CD8-positive, alpha-beta memory T cell (primary cell): ENCODE measurements around the gene ASAH2. TPM values are rescaled to one million over a fixed set of nuclear protein-coding genes. Genes with fewer than 3 reads are reported as not detected.

Source experiments
- CTCF ChIA-PET: fragments of 350-600 bp; sonication (Branson Sonifier 250); formaldehyde crosslinking; loops from one replicate; lab custom pipeline; 2021; ENCODE audit warnings: antibody characterized with exemption; lab: Charles Lee
- POLR2A ChIA-PET: fragments of 350-600 bp; sonication (Branson Sonifier 250); formaldehyde crosslinking; loops from one replicate; lab custom pipeline; 2021; ENCODE audit warnings: antibody characterized with exemption; lab: Charles Lee
- DNase-seq, 5 donors: peaks; one replicate each; pipeline versions ENCODE4 v3.0.0 to v3.0.0-alpha.2; 2020 to 2022; ENCODE audit warnings: mixed read lengths in 1 of 5
- H3K27ac ChIP-seq: one replicate; pipeline ENCODE4 v1.7.0; 2013; ENCODE audit warnings: low read depth, mild to moderate bottlenecking, low read length, moderate library complexity
- H3K27me3 ChIP-seq: 2 replicates; pipeline ENCODE4 v1.7.0; 2013; ENCODE audit warnings: low read length, mild to moderate bottlenecking; ENCODE audit not compliant: insufficient read depth, poor library complexity, severe bottlenecking
- H3K36me3 ChIP-seq: 2 replicates; pipeline ENCODE4 v1.7.0; 2013; ENCODE audit warnings: mild to moderate bottlenecking, low read length, moderate library complexity; ENCODE audit not compliant: insufficient read depth
- H3K4me1 ChIP-seq: 2 replicates; pipeline ENCODE4 v1.7.0; 2013; ENCODE audit warnings: mild to moderate bottlenecking, low read length, moderate library complexity; ENCODE audit not compliant: insufficient read depth
- H3K4me3 ChIP-seq: 2 replicates; pipeline ENCODE4 v1.7.0; 2013; ENCODE audit warnings: mild to moderate bottlenecking, low read length
- H3K9me3 ChIP-seq: 2 replicates; pipeline ENCODE4 v1.7.0; 2013; ENCODE audit warnings: mild to moderate bottlenecking, low read length
- H3K27ac Mint-ChIP-seq, 8 donors: one replicate each; pipeline ENCODE4 v1.8.0; 2020 to 2021; ENCODE audit warnings: mixed read lengths in 8 of 8, mild to moderate bottlenecking in 6 of 8, inconsistent platforms in 3 of 8, moderate library complexity in 3 of 8
- H3K27me3 Mint-ChIP-seq, 2 donors: one replicate each; pipeline ENCODE4 v1.8.0; 2020 to 2021; ENCODE audit warnings: mixed read lengths in 2 of 2, mild to moderate bottlenecking in 1 of 2, moderate library complexity in 1 of 2
- H3K36me3 Mint-ChIP-seq, 3 donors: one replicate each; pipeline ENCODE4 v1.8.0; 2020 to 2021; ENCODE audit warnings: mixed read lengths in 3 of 3, inconsistent platforms in 1 of 3, mild to moderate bottlenecking in 1 of 3
- H3K4me1 Mint-ChIP-seq, 3 donors: one replicate each; pipeline ENCODE4 v1.8.0; 2020 to 2021; ENCODE audit warnings: mixed read lengths in 3 of 3, inconsistent platforms in 1 of 3, mild to moderate bottlenecking in 1 of 3
- H3K4me3 Mint-ChIP-seq, 7 donors: one replicate each; pipeline ENCODE4 v1.8.0; 2020 to 2021; ENCODE audit warnings: mixed read lengths in 7 of 7, mild to moderate bottlenecking in 6 of 7, moderate library complexity in 4 of 7, inconsistent platforms in 2 of 7
- H3K9me3 Mint-ChIP-seq, 5 donors: one replicate each; pipeline ENCODE4 v1.8.0; 2020 to 2022; ENCODE audit warnings: mixed read lengths in 5 of 5, mild to moderate bottlenecking in 3 of 5, moderate library complexity in 2 of 5, inconsistent platforms in 1 of 5
- polyA plus RNA-seq: library from polyadenylated mRNA; unstranded; fragments of 300-500 nt; fragmentation: Illumina TruSeq; gene quantifications from one replicate; pipeline ENCODE4 v1.2.3, GENCODE V29; 2021
- total RNA-seq, 2 experiments: library from RNA; stranded (reverse); gene quantifications; one replicate each; pipeline ENCODE4 v1.2.3, GENCODE V29; 2021

Gene ASAH2
- 1 to 10 TPM; 3.2 to 5.4 TPM for total RNA-seq
- 0.94 TPM for polyA plus RNA-seq

- POLR2A ChIA-PET = no interaction called here
- Histone ChIP-seq H3K4me3 (no peak within 1 kb of the TSS), H3K9me3 (no peaks in the 10 kb centered on the region), H3K36me3 (no peaks in the 10 kb centered on the region), H3K27ac (no peak within 1 kb of the TSS), H3K4me1 (no peaks in the 10 kb centered on the region), H3K27me3 (no peaks in the 10 kb centered on the region)
- H3K4me3 Mint-ChIP-seq = no peak within 1 kb of the TSS
- peaks cover 17 to 48% of the 10 kb centered on the region in 2 donors for H3K27me3 Mint-ChIP-seq
- H3K9me3 Mint-ChIP-seq = no peaks in the 10 kb centered on the region
- no peak within 1 kb of the TSS for H3K27ac Mint-ChIP-seq
- CTCF ChIA-PET = no interaction called here
- no peaks in the 10 kb centered on the region for H3K4me1 Mint-ChIP-seq
- no peak for DNase-seq
- no peaks in the 10 kb centered on the region for H3K36me3 Mint-ChIP-seq
These were observed at the start of gene ASAH2 for GRCh38 chr10:50251394-50251793. TSS of gene ASAH2 (minus strand) at chr10:50251516. CDS start at chr10:50248610, 2,906 bp downstream.

GRCh38 chr10:50299948-50300669 lies 48.8 kb upstream of the ASAH2 start:
- no peak overlapping the region for H3K27ac Mint-ChIP-seq
- CTCF ChIA-PET = interaction anchor here (1.2 kb wide), 1 partner anchor 25 kb away, joined by 3 read pairs; no protein-coding TSS in a partner anchor

GRCh38 chr10:50295367-50295766 lies 44.1 kb upstream of the ASAH2 start:
- DNase-seq = no peak
- peaks cover 2 to 7% (median 6%) of the 10 kb centered on the region in 5 donors for H3K9me3 Mint-ChIP-seq
- peaks cover 2 to 13% (median 3%) of the 10 kb centered on the region in 3 donors for H3K36me3 Mint-ChIP-seq
- no peaks in the 10 kb centered on the region for H3K27me3 Mint-ChIP-seq
- H3K27me3 ChIP-seq = no peaks in the 10 kb centered on the region
- H3K9me3 ChIP-seq = no peaks in the 10 kb centered on the region
- no peak overlapping the region for H3K4me3 ChIP-seq
- H3K36me3 ChIP-seq = no peaks in the 10 kb centered on the region
- no peaks in the 10 kb centered on the region for H3K4me1 ChIP-seq
- CTCF ChIA-PET = no interaction called here
- H3K4me3 Mint-ChIP-seq = no peak overlapping the region
- no peak overlapping the region for H3K27ac ChIP-seq
- H3K27ac Mint-ChIP-seq = no peak overlapping the region
- POLR2A ChIA-PET = no interaction called here
- H3K4me1 Mint-ChIP-seq = no peaks in the 10 kb centered on the region

More at GRCh38 chr10:50299948-50300669, 48.8 kb upstream of the ASAH2 start:
- no peak for DNase-seq
- H3K4me1 Mint-ChIP-seq = peaks cover 1 to 5% (median 2%) of the 10 kb centered on the region in 3 donors
- Histone ChIP-seq H3K4me3 (no peak overlapping the region), H3K27me3 (no peaks in the 10 kb centered on the region), H3K9me3 (no peaks in the 10 kb centered on the region), H3K4me1 (no peaks in the 10 kb centered on the region), H3K36me3 (no peaks in the 10 kb centered on the region), H3K27ac (no peak overlapping the region)
- H3K27me3 Mint-ChIP-seq = no peaks in the 10 kb centered on the region
- no peak overlapping the region for H3K4me3 Mint-ChIP-seq
- POLR2A ChIA-PET = no interaction called here
- peaks cover 3 to 13% (median 7%) of the 10 kb centered on the region in 3 donors for H3K36me3 Mint-ChIP-seq
- H3K9me3 Mint-ChIP-seq = peaks cover 2 to 7% (median 5%) of the 10 kb centered on the region in 5 donors

GRCh38 chr10:50294582-50294981 lies 43.3 kb upstream of the ASAH2 start:
- ChIA-PET CTCF (no interaction called here), POLR2A (no interaction called here)
- Mint-ChIP-seq H3K27me3 (no peaks in the 10 kb centered on the region), H3K27ac (no peak overlapping the region), H3K9me3 (peaks cover 2 to 7% (median 6%) of the 10 kb centered on the region in 5 donors), H3K4me1 (no peaks in the 10 kb centered on the region), H3K4me3 (no peak overlapping the region), H3K36me3 (peaks cover 2 to 13% (median 3%) of the 10 kb centered on the region in 3 donors)
- Histone ChIP-seq H3K4me3 (no peak overlapping the region), H3K36me3 (no peaks in the 10 kb centered on the region), H3K27me3 (no peaks in the 10 kb centered on the region), H3K9me3 (no peaks in the 10 kb centered on the region), H3K4me1 (no peaks in the 10 kb centered on the region), H3K27ac (no peak overlapping the region)
- DNase-seq = no peak

GRCh38 chr10:50293513-50294313 lies 42.4 kb upstream of the ASAH2 start:
- no peaks in the 10 kb centered on the region for H3K27me3 Mint-ChIP-seq
- ChIA-PET CTCF (no interaction called here), POLR2A (no interaction called here)
- H3K9me3 ChIP-seq = no peaks in the 10 kb centered on the region
- no peaks in the 10 kb centered on the region for H3K4me1 Mint-ChIP-seq
- no peaks in the 10 kb centered on the region for H3K27me3 ChIP-seq
- H3K4me3 ChIP-seq = no peak overlapping the region
- no peak for DNase-seq
- no peak overlapping the region for H3K27ac Mint-ChIP-seq
- no peak overlapping the region for H3K4me3 Mint-ChIP-seq
- no peaks in the 10 kb centered on the region for H3K4me1 ChIP-seq
- H3K9me3 Mint-ChIP-seq = peaks cover 0 to 7% (median 6%) of the 10 kb centered on the region in 5 donors
- H3K36me3 ChIP-seq = no peaks in the 10 kb centered on the region
- H3K27ac ChIP-seq = no peak overlapping the region
- peaks cover 2 to 7% (median 3%) of the 10 kb centered on the region in 3 donors for H3K36me3 Mint-ChIP-seq

- Histone ChIP-seq H3K4me3 (no peak overlapping the region), H3K9me3 (no peaks in the 10 kb centered on the region), H3K36me3 (no peaks in the 10 kb centered on the region), H3K27me3 (no peaks in the 10 kb centered on the region), H3K27ac (no peak overlapping the region), H3K4me1 (no peaks in the 10 kb centered on the region)
- Mint-ChIP-seq H3K9me3 (peaks cover 0 to 3% (median 2%) of the 10 kb centered on the region in 5 donors), H3K36me3 (no peaks in the 10 kb centered on the region), H3K4me3 (no peak overlapping the region), H3K27ac (no peak overlapping the region), H3K4me1 (no peaks in the 10 kb centered on the region), H3K27me3 (no peaks in the 10 kb centered on the region)
- ChIA-PET CTCF (no interaction called here), POLR2A (no interaction called here)
- DNase-seq = no peak
These were observed 40.0 kb upstream of the ASAH2 start for GRCh38 chr10:50291261-50291850.

- Histone ChIP-seq H3K27ac (no peak overlapping the region), H3K9me3 (no peaks in the 10 kb centered on the region), H3K4me1 (no peaks in the 10 kb centered on the region), H3K27me3 (no peaks in the 10 kb centered on the region), H3K4me3 (no peak overlapping the region), H3K36me3 (no peaks in the 10 kb centered on the region)
- DNase-seq = no peak
- Mint-ChIP-seq H3K36me3 (no peaks in the 10 kb centered on the region), H3K4me1 (no peaks in the 10 kb centered on the region), H3K4me3 (no peak overlapping the region), H3K27me3 (peaks cover 0 to 5% of the 10 kb centered on the region in 2 donors), H3K9me3 (peaks cover 0 to 2% (median 0%) of the 10 kb centered on the region in 5 donors), H3K27ac (no peak overlapping the region)
- CTCF ChIA-PET = no interaction called here
- POLR2A ChIA-PET = no interaction called here
These were observed 37.9 kb upstream of the ASAH2 start for GRCh38 chr10:50289196-50289595.
